Cardiac muscle cell (in vitro differentiated cells and primary cell): ENCODE data around the gene RBM15B. TPM values are rescaled to one million over a fixed set of nuclear protein-coding genes. Genes with fewer than 3 reads are reported as not detected.

ENCODE experiments used
- polyA plus RNA-seq: library from polyadenylated mRNA; unstranded; fragments of >200 nt; fragmentation: Nextera tagmentation; extraction: Ambion mirVana; gene quantifications from 2 replicates; pipeline ENCODE4 v1.2.1, GENCODE V29; 2016
- total RNA-seq: library from RNA; depleted of rRNA; stranded (reverse); fragments of >200 nt; gene quantifications from 2 replicates; pipeline ENCODE4 v1.2.3, GENCODE V29; 2016

RBM15B gene
- total and polyA plus RNA-seq, 2 experiments from 2014 or later = 37.9 to 55.8 TPM

Other genes with a start within 250 kb of the RBM15B start
- 55.6 and 180 TPM in 2 replicates for gene MANF, start 6.0 kb upstream of the RBM15B start, total RNA-seq
- gene MANF, start 6.0 kb upstream of the RBM15B start, polyA plus RNA-seq = 66.9 and 163 TPM in 2 replicates
- gene DCAF1, start 108.7 kb downstream of the RBM15B start, total RNA-seq = 9.7 and 12.3 TPM in 2 replicates
- 5.9 and 10.1 TPM in 2 replicates for gene DCAF1, start 108.7 kb downstream of the RBM15B start, polyA plus RNA-seq
- gene RAD54L2, start 147.4 kb downstream of the RBM15B start, total RNA-seq = 14.0 and 22.0 TPM in 2 replicates
- 19.5 and 26.3 TPM in 2 replicates for gene RAD54L2, start 147.4 kb downstream of the RBM15B start, polyA plus RNA-seq